Body of pancreas (tissue), 4 donors: ENCODE data around the gene RNF225. TPM values are rescaled to one million over a fixed set of nuclear protein-coding genes. Genes with fewer than 3 reads are reported as not detected.

Source experiments
- ATAC-seq: fragments of 150-250 bp; one replicate; pipeline ENCODE4 v1.9.1; 2016
- DNase-seq, 4 donors: peaks; one replicate each; pipeline ENCODE4 v3.0.0-alpha.2; 2019
- H3K27ac ChIP-seq, 4 donors: fragments of 200-600 bp; sonication (generic); 1 replicate in 3 of 4; 2 replicates in 1 of 4; pipeline versions ENCODE4 v1.5.1 to v1.6.1; 2016 to 2019; ENCODE audit warnings: mild to moderate bottlenecking in 1 of 4, mixed read lengths in 1 of 4, moderate library complexity in 1 of 4
- H3K27me3 ChIP-seq, 2 donors: fragments of 200-600 bp; sonication (generic); one replicate each; pipeline ENCODE4 v1.6.0; 2016; ENCODE audit warnings: mild to moderate bottlenecking in 1 of 2
- H3K36me3 ChIP-seq, 2 donors: fragments of 200-600 bp; sonication (generic); replicated peaks in 1 of 2; 2 replicates each; pipeline ENCODE4 v1.5.1; 2016; ENCODE audit warnings: low read depth in 2 of 2; ENCODE audit not compliant: insufficient read depth in 1 of 2
- H3K4me1 ChIP-seq: fragments of 200-600 bp; sonication (generic); one replicate; pipeline ENCODE4 v1.6.0; 2016
- H3K4me3 ChIP-seq, 2 donors: fragments of 200-600 bp; sonication (generic); 1 replicate in 1 of 2; 2 replicates in 1 of 2; pipeline ENCODE4 v1.5.1; 2016 to 2019
- H3K9me3 ChIP-seq, 3 donors: fragments of 200-600 bp; sonication (generic); 1 replicate in 2 of 3; 2 replicates in 1 of 3; pipeline ENCODE4 v1.5.1; 2016
- POLR2A ChIP-seq, 3 donors: fragments of 450-650 bp; IDR thresholded peaks; one replicate each; pipeline ENCODE4 v1.6.1; 2016; ENCODE audit warnings: antibody characterized with exemption in 3 of 3, mild to moderate bottlenecking in 2 of 3
- WGBS, 2 donors: methylation state at CpG; one replicate each; pipeline ENCODE4 v1.1.5; 2017; 5-methylcytosine and 5-hydroxymethylcytosine counted together
- intact Hi-C: fragments of 100-400 bp; cut with DNase I; formaldehyde crosslinking; loops from one replicate; pipeline ENCODE4 v1.15.1; 2023
- total RNA-seq, 2 donors: library from RNA; depleted of rRNA; stranded (reverse); fragments of >200 nt; gene quantifications; one replicate each; pipeline ENCODE4 v1.1.0, GENCODE V29; 2016
- TF ChIP-seq, protein P1 (sequence below), 7 experiments: fragments of 450-650 bp in 4 of 7; fragments of 200-600 bp in 3 of 7; sonication (generic) in 3 of 7; IDR thresholded peaks; one replicate each; pipeline ENCODE4 v1.5.1; 2016 to 2019; ENCODE audit warnings: antibody characterized with exemption in 7 of 7

RNF225 gene
- total RNA-seq, 2 donors from 2014 or later, result not detected

GRCh38 chr19:58352760-58353671 is 42.4 kb upstream of the RNF225 start, which contains the start of gene A1BG:
A1BG (minus strand) TSS chr19:58353492; CDS start chr19:58353437, 55 bp downstream.
- no peak for TF ChIP-seq POLR2A (IDR thresholded peaks at IDR 0.05)
- TF ChIP-seq, protein P1, sequence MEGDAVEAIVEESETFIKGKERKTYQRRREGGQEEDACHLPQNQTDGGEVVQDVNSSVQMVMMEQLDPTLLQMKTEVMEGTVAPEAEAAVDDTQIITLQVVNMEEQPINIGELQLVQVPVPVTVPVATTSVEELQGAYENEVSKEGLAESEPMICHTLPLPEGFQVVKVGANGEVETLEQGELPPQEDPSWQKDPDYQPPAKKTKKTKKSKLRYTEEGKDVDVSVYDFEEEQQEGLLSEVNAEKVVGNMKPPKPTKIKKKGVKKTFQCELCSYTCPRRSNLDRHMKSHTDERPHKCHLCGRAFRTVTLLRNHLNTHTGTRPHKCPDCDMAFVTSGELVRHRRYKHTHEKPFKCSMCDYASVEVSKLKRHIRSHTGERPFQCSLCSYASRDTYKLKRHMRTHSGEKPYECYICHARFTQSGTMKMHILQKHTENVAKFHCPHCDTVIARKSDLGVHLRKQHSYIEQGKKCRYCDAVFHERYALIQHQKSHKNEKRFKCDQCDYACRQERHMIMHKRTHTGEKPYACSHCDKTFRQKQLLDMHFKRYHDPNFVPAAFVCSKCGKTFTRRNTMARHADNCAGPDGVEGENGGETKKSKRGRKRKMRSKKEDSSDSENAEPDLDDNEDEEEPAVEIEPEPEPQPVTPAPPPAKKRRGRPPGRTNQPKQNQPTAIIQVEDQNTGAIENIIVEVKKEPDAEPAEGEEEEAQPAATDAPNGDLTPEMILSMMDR (IDR thresholded peaks at IDR 0.05), result no peak
- Histone ChIP-seq H3K4me3 (no peak within 1 kb of the TSS), H3K27ac (no peak within 1 kb of the TSS), H3K36me3 (no peaks in the 10 kb centered on the region), H3K9me3 (no peaks in the 10 kb centered on the region), H3K4me1 (peaks cover 14% of the 10 kb centered on the region), H3K27me3 (no peaks in the 10 kb centered on the region)
- DNase-seq (no peak), ATAC-seq (no peak)
- WGBS, 2 donors, result 56 to 62% methylated on average over 15 to 26 of the region's 26 CpGs
- intact Hi-C loops, result no loop called here

DNA sequence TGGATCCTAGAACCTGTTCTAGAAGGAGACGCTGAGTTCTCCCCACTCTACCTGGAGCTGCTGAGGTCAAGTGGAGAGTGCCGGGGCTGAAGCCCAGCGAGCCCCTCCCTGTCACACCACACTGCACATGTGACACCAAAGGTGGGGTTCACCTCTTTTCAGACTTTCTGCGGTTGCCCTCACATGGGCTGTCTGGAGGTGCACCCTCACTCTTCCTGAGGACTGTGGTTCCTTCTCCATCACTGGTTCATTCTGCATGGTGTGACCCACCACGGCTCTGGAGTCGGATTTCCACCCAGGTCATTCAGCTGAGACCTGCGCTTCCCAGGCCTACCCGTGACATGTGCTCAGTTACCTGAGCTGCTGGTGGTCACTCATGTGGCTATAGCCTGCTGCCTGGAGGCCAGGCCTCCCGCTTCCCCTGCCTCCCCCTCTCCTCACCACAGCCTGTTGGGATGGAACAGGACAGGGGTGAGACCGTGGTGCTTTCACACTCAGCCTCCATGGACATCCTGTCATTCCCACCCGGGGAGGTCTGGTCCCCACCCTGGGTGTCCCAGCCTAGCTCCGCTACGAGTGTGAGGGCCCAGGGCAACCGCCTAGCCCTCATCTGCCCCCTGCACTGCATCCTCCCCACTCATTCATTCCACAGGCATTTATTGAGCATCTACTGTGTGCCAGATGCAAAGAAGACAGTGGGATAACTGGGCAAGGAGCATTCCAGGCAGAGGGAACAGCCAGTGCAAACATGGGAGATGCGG is 41.6 kb upstream of the RNF225 start:
- H3K4me1 ChIP-seq, result peaks cover 14% of the 10 kb centered on the region
- 74 to 89% methylated on average over 11 to 15 of the region's 15 CpGs for WGBS, 2 donors
- no peak overlapping the region for H3K4me3 ChIP-seq
- no peak overlapping the region for H3K27ac ChIP-seq
- no peaks in the 10 kb centered on the region for H3K27me3 ChIP-seq
- no peak for DNase-seq
- TF ChIP-seq, protein P1 (IDR thresholded peaks at IDR 0.05), result no peak
- no peak for TF ChIP-seq POLR2A (IDR thresholded peaks at IDR 0.05)
- no peak for ATAC-seq
- no peaks in the 10 kb centered on the region for H3K36me3 ChIP-seq
- no peaks in the 10 kb centered on the region for H3K9me3 ChIP-seq
- intact Hi-C loops, result no loop called here

DNA sequence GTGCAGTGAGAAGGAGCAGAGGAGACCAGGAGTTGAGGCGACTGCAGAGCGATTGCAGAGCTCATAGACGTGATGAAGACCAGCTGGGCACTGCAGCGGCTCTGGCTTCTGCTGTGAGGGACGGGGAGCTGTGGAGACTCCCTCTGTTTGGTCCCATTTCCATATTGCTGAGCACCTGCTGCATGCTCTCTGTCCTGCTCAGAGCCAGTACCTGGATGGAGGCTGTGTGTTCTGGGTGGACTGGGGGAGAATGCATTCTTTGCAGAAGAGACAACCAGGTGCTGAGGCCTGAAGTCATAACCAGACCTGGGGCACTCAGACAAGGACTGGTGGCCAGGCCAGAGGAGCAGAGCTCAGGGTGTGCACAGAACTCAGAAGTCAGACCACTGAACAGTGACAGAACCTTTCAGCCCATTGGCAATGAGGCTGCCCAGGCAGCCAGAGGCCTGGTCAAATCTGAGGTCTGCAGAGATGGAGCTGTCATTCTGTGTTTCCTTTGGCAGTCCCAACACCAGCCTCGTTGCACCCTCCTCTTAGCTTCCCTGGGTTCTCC is 40.9 kb upstream of the RNF225 start:
- intact Hi-C loops, result no loop called here
- TF ChIP-seq, protein P1 (IDR thresholded peaks at IDR 0.05), result no peak
- TF ChIP-seq POLR2A (IDR thresholded peaks at IDR 0.05), result no peak
- WGBS, 2 donors, result 72 to 77% methylated on average over 5 to 6 of the region's 6 CpGs
- Histone ChIP-seq H3K4me3 (no peak overlapping the region), H3K4me1 (peaks cover 14% of the 10 kb centered on the region), H3K36me3 (no peaks in the 10 kb centered on the region), H3K27me3 (no peaks in the 10 kb centered on the region), H3K27ac (no peak overlapping the region), H3K9me3 (no peaks in the 10 kb centered on the region)
- DNase-seq (no peak), ATAC-seq (no peak)

GRCh38 chr19:58355215-58355796 is 40.1 kb upstream of the RNF225 start:
- TF ChIP-seq, protein P1 (IDR thresholded peaks at IDR 0.05), result no peak
- TF ChIP-seq POLR2A (IDR thresholded peaks at IDR 0.05), result no peak
- Histone ChIP-seq H3K36me3 (no peaks in the 10 kb centered on the region), H3K9me3 (no peaks in the 10 kb centered on the region), H3K4me1 (peaks cover 6% of the 10 kb centered on the region), H3K27me3 (no peaks in the 10 kb centered on the region), H3K4me3 (no peak overlapping the region), H3K27ac (no peak overlapping the region)
- 83 to 85% methylated on average over 10 of the region's 10 CpGs for WGBS, 2 donors
- intact Hi-C loops, result no loop called here
- ATAC-seq (no peak), DNase-seq (no peak)
